ENCODE data around the gene SYNE1. TPM values are rescaled to one million over a fixed set of nuclear protein-coding genes. Genes with fewer than 3 reads are reported as not detected.

Gene SYNE1
- polyA plus RNA-seq, 2 of the 4 experiments (the other 2 are of a cell fraction), result 10.5 to 28.5 TPM

DNA sequence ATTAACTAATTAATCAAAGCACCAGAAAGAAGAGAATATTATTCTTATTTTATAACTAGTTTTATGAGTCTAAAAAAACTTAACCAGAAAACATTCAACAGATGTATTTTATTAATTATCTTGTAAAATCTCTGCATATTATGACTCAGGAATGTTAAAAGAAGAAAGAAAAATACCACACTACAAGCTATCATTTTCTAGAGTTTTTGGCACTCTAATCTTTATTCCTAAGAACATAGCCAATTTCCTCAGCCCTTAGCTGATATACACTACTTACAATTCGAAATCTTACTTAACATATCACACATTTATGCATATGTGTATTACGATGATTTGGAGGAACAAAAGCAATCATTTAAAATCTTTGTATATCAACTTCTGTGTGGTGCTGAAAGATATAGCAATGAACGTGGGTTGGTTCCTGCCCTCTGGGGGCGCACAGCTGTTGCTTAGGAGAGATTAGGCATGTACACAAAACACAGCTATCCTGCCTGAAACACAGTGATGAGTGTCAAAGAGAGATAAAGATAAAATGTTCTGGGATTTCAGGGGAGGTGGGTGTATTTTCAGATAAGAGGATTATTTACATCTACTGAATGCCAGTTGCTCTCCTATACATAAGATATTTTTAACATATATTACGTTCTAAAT, 404.5 kb downstream of the SYNE1 start:
- H3K4me3 ChIP-seq, result no peak overlapping the region
- no peak overlapping the region for H3K27ac ChIP-seq
- DNase-seq (ENCODE audit: low read depth in 1 of 2, low spot score in 1 of 2) (no peak), ATAC-seq (no peak), FAIRE-seq (no peak)
- 74% methylated on average over 5 of the region's 5 CpGs for WGBS (ENCODE audit: missing lambda C conversion rate)
- H3K4me2 ChIP-seq, result no peak overlapping the region
- ChIA-PET POLR2A (no interaction called here), CTCF (no interaction called here)
- no peaks in the 10 kb centered on the region for H3K4me1 ChIP-seq
- TF ChIP-seq RFX5 (IDR thresholded peaks at IDR 0.05), result no peak
- no peak for TF ChIP-seq JUN (IDR thresholded peaks at IDR 0.05)
- TF ChIP-seq CTCF (IDR thresholded peaks at IDR 0.05), result no peak
- no peak for TF ChIP-seq FOXS1 (CRISPR knock-in tag; IDR thresholded peaks at IDR 0.05)
- TF ChIP-seq, protein P1, sequence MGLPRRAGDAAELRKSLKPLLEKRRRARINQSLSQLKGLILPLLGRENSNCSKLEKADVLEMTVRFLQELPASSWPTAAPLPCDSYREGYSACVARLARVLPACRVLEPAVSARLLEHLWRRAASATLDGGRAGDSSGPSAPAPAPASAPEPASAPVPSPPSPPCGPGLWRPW (IDR thresholded peaks at IDR 0.05), result no peak
- TF ChIP-seq CBX2 (IDR thresholded peaks at IDR 0.05; ENCODE audit: borderline replicate concordance, low read depth), result no peak
- no peak for TF ChIP-seq NPAS2 (CRISPR knock-in tag; IDR thresholded peaks at IDR 0.05; ENCODE audit: borderline replicate concordance)
- no peak for TF ChIP-seq FOSB (CRISPR knock-in tag; IDR thresholded peaks at IDR 0.05)
- H3K9me3 ChIP-seq, result no peaks in the 10 kb centered on the region

- no peaks in the 10 kb centered on the region for H3K4me1 ChIP-seq
- H3K4me3 ChIP-seq, result no peak overlapping the region
- FAIRE-seq (no peak), DNase-seq (ENCODE audit: low read depth in 1 of 2, low spot score in 1 of 2) (no peak), ATAC-seq (no peak)
- TF ChIP-seq JUN (IDR thresholded peaks at IDR 0.05), result no peak
- TF ChIP-seq NR3C1 (IDR thresholded peaks at IDR 0.05), result no peak
- no peak for TF ChIP-seq REST (IDR thresholded peaks at IDR 0.05)
- TF ChIP-seq BHLHE40 (IDR thresholded peaks at IDR 0.05; ENCODE audit: low read depth, low read length), result no peak
- no peak for TF ChIP-seq KDM1A (IDR thresholded peaks at IDR 0.05; ENCODE audit: low read depth)
- TF ChIP-seq HOXB13 (CRISPR knock-in tag; IDR thresholded peaks at IDR 0.05; ENCODE audit: low read depth), result no peak
- TF ChIP-seq HMGXB4 (CRISPR knock-in tag; IDR thresholded peaks at IDR 0.05; ENCODE audit: borderline replicate concordance), result no peak
- TF ChIP-seq, protein P1 (IDR thresholded peaks at IDR 0.05), result no peak
- WGBS (ENCODE audit: missing lambda C conversion rate), result 67% methylated on average over 4 of the region's 4 CpGs
- H3K27ac ChIP-seq, result no peak overlapping the region
- H3K9me3 ChIP-seq, result no peaks in the 10 kb centered on the region
- H3K4me2 ChIP-seq, result no peak overlapping the region
- ChIA-PET CTCF (no interaction called here), POLR2A (no interaction called here)
Observed at GRCh38 chr6:152229330-152229729, 407.8 kb downstream of the SYNE1 start.

- H3K27ac ChIP-seq, result no peak overlapping the region
- no peak for FAIRE-seq
- ChIA-PET POLR2A (no interaction called here), CTCF (no interaction called here)
- DNase-seq (ENCODE audit: low read depth in 1 of 2, low spot score in 1 of 2), result no peak
- no peak overlapping the region for H3K4me3 ChIP-seq
- peaks cover 16% of the 10 kb centered on the region; the same call in 2 of the 3 replicates for H3K9me3 ChIP-seq
- H3K4me1 ChIP-seq, result no peaks in the 10 kb centered on the region
- no peak overlapping the region for H3K4me2 ChIP-seq
- WGBS (ENCODE audit: missing lambda C conversion rate), result 95% methylated on average over 2 of the region's 2 CpGs
- no peak for ATAC-seq
- TF ChIP-seq JUNB (IDR thresholded peaks at IDR 0.05), result no peak
- no peak for TF ChIP-seq REST (IDR thresholded peaks at IDR 0.05)
- TF ChIP-seq HOXB5 (CRISPR knock-in tag; IDR thresholded peaks at IDR 0.05), result no peak
- no peak for TF ChIP-seq ZC3H11A (IDR thresholded peaks at IDR 0.05)
Observed at GRCh38 chr6:152226119-152226518, 411.0 kb downstream of the SYNE1 start.

Data from A549 (cell line).